ENCODE measurements around the gene PARVA. TPM values are rescaled to one million over a fixed set of nuclear protein-coding genes. Genes with fewer than 3 reads are reported as not detected.

The PARVA gene
- total and polyA plus RNA-seq, 4 donors = 3.1 to 11.7 (median 11.2) TPM

DNA sequence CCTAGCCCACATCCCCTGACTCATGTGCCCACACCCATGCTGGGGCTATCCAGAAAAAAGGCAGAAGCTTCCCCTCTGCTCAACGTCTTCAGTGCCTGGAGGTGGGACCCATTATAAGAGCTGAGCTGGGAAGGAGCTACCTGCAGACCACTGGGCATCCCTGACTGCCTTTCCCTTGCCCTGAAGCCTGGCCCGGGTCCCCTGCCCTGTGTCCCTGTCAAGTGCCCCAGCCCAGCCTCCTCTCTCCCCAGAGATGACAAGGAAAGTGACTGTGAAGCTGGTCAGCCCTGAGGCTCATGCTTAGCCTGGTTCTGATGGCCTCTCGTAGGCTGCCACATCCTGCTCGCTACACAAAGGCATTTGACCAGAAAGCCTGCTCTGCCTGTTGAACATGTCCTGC lies 140.4 kb downstream of the PARVA start:
- no peak overlapping the region for H3K9ac ChIP-seq (ENCODE audit: low read depth in 1 of 2, low read length in 2 of 2)
- no peaks in the 10 kb centered on the region for H3K4me1 ChIP-seq (ENCODE audit: control insufficient read depth in 4 of 4, insufficient read depth in 4 of 4, low read length in 3 of 4)
- no peak overlapping the region for H3K4me3 ChIP-seq (ENCODE audit: low read depth in 1 of 3, low read length in 3 of 3)
- DNase-seq (ENCODE audit: low spot score) = no peak
- TF ChIP-seq HNF4G (IDR thresholded peaks at IDR 0.05) (no peak), HNF4A (conservative IDR thresholded peaks at IDR 0.05) (no peak), FOXA2 (IDR thresholded peaks at IDR 0.05) (no peak), RXRA (IDR thresholded peaks at IDR 0.05) (no peak), NR2F2 (IDR thresholded peaks at IDR 0.05) (no peak), FOXA1 (IDR thresholded peaks at IDR 0.05) (no peak), SP1 (IDR thresholded peaks at IDR 0.05) (no peak)
- no peaks in the 10 kb centered on the region for H3K27me3 ChIP-seq (ENCODE audit: control insufficient read depth in 4 of 4, insufficient read depth in 4 of 4, low read length in 3 of 4)
- no peaks in the 10 kb centered on the region for H3K9me3 ChIP-seq (ENCODE audit: control insufficient read depth in 4 of 4, low read length in 3 of 4)
- peaks cover 0 to 5% (median 1%) of the 10 kb centered on the region in 4 donors for H3K36me3 ChIP-seq (ENCODE audit: control insufficient read depth in 4 of 4, insufficient read depth in 3 of 4, low read depth in 1 of 4, low read length in 3 of 4)
- no peak overlapping the region for H3K27ac ChIP-seq (ENCODE audit: low read depth in 1 of 2, low read length in 2 of 2)
- 87% methylated on average over 4 of the region's 4 CpGs for WGBS

DNA sequence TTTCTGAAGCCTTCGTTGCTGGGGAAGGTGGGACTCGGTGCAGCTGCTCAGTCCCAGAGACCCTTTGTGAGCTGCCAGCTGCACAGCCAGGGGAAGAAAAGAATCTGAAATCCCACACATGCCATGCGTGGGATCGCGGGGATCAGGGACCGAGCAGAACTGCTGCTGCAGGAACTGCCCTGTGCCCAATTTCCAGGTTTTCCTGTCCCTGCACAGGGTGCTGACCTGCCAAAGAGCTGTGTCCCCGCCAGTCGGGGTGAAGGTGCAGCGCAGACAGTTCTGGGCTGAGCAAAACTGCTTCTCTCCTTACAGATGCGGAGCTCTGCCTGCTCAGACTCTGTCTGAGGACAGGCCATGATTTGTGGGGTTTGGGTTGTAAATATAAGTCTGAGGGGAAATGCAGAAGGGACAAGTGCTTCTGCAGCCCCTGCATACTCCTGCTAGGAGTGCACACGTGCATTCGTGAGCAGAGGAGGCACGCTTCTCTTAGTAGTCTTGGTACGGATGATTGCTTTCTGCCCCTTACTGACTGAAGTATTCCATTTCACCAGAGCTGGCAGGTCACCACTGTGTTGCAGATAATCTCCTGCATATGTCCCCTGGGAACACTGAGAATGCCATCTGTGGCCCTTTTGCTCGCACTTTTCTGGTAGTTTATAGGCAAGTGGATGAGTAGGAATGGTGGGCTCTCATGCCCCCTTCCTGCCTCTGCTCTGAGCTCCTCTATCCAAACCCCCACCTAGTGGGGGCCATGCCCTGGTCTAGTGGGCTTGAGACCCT lies 141.4 kb downstream of the PARVA start:
- Histone ChIP-seq H3K27ac (ENCODE audit: low read depth in 1 of 2, low read length in 2 of 2) (no peak overlapping the region), H3K36me3 (ENCODE audit: control insufficient read depth in 4 of 4, insufficient read depth in 3 of 4, low read depth in 1 of 4, low read length in 3 of 4) (peaks cover 0 to 5% (median 1%) of the 10 kb centered on the region in 4 donors), H3K9ac (ENCODE audit: low read depth in 1 of 2, low read length in 2 of 2) (no peak overlapping the region), H3K4me1 (ENCODE audit: control insufficient read depth in 4 of 4, insufficient read depth in 4 of 4, low read length in 3 of 4) (no peaks in the 10 kb centered on the region), H3K27me3 (ENCODE audit: control insufficient read depth in 4 of 4, insufficient read depth in 4 of 4, low read length in 3 of 4) (no peaks in the 10 kb centered on the region), H3K9me3 (ENCODE audit: control insufficient read depth in 4 of 4, low read length in 3 of 4) (no peaks in the 10 kb centered on the region), H3K4me3 (ENCODE audit: low read depth in 1 of 3, low read length in 3 of 3) (no peak overlapping the region)
- DNase-seq (ENCODE audit: low spot score) = no peak
- 92% methylated on average over 15 of the region's 15 CpGs for WGBS
- TF ChIP-seq FOXA1 (IDR thresholded peaks at IDR 0.05) = no peak
- TF ChIP-seq, protein P1, sequence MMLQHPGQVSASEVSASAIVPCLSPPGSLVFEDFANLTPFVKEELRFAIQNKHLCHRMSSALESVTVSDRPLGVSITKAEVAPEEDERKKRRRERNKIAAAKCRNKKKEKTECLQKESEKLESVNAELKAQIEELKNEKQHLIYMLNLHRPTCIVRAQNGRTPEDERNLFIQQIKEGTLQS (IDR thresholded peaks at IDR 0.05) = no peak
- TF ChIP-seq, protein P2, sequence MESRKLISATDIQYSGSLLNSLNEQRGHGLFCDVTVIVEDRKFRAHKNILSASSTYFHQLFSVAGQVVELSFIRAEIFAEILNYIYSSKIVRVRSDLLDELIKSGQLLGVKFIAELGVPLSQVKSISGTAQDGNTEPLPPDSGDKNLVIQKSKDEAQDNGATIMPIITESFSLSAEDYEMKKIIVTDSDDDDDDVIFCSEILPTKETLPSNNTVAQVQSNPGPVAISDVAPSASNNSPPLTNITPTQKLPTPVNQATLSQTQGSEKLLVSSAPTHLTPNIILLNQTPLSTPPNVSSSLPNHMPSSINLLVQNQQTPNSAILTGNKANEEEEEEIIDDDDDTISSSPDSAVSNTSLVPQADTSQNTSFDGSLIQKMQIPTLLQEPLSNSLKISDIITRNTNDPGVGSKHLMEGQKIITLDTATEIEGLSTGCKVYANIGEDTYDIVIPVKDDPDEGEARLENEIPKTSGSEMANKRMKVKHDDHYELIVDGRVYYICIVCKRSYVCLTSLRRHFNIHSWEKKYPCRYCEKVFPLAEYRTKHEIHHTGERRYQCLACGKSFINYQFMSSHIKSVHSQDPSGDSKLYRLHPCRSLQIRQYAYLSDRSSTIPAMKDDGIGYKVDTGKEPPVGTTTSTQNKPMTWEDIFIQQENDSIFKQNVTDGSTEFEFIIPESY (IDR thresholded peaks at IDR 0.05) = no peak
- TF ChIP-seq TAF1 (conservative IDR thresholded peaks at IDR 0.05) = no peak
- TF ChIP-seq RXRA (IDR thresholded peaks at IDR 0.05) = no peak
- TF ChIP-seq RAD21 (IDR thresholded peaks at IDR 0.05) = no peak
- TF ChIP-seq, protein P3, sequence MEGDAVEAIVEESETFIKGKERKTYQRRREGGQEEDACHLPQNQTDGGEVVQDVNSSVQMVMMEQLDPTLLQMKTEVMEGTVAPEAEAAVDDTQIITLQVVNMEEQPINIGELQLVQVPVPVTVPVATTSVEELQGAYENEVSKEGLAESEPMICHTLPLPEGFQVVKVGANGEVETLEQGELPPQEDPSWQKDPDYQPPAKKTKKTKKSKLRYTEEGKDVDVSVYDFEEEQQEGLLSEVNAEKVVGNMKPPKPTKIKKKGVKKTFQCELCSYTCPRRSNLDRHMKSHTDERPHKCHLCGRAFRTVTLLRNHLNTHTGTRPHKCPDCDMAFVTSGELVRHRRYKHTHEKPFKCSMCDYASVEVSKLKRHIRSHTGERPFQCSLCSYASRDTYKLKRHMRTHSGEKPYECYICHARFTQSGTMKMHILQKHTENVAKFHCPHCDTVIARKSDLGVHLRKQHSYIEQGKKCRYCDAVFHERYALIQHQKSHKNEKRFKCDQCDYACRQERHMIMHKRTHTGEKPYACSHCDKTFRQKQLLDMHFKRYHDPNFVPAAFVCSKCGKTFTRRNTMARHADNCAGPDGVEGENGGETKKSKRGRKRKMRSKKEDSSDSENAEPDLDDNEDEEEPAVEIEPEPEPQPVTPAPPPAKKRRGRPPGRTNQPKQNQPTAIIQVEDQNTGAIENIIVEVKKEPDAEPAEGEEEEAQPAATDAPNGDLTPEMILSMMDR (IDR thresholded peaks at IDR 0.05; ENCODE audit: low read depth, low read length, missing input control) = no peak
- TF ChIP-seq HNF4A (conservative IDR thresholded peaks at IDR 0.05) = no peak
- TF ChIP-seq HNF4G (IDR thresholded peaks at IDR 0.05) = no peak
- TF ChIP-seq, protein P4, sequence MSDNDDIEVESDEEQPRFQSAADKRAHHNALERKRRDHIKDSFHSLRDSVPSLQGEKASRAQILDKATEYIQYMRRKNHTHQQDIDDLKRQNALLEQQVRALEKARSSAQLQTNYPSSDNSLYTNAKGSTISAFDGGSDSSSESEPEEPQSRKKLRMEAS (IDR thresholded peaks at IDR 0.05) = no peak
- TF ChIP-seq FOXA2 (IDR thresholded peaks at IDR 0.05) = no peak
- no peak for TF ChIP-seq GABPA (IDR thresholded peaks at IDR 0.05 in 1 of 2, conservative IDR thresholded peaks at IDR 0.05 in 1 of 2)
- TF ChIP-seq JUND (IDR thresholded peaks at IDR 0.05) = no peak
- TF ChIP-seq, protein P5, sequence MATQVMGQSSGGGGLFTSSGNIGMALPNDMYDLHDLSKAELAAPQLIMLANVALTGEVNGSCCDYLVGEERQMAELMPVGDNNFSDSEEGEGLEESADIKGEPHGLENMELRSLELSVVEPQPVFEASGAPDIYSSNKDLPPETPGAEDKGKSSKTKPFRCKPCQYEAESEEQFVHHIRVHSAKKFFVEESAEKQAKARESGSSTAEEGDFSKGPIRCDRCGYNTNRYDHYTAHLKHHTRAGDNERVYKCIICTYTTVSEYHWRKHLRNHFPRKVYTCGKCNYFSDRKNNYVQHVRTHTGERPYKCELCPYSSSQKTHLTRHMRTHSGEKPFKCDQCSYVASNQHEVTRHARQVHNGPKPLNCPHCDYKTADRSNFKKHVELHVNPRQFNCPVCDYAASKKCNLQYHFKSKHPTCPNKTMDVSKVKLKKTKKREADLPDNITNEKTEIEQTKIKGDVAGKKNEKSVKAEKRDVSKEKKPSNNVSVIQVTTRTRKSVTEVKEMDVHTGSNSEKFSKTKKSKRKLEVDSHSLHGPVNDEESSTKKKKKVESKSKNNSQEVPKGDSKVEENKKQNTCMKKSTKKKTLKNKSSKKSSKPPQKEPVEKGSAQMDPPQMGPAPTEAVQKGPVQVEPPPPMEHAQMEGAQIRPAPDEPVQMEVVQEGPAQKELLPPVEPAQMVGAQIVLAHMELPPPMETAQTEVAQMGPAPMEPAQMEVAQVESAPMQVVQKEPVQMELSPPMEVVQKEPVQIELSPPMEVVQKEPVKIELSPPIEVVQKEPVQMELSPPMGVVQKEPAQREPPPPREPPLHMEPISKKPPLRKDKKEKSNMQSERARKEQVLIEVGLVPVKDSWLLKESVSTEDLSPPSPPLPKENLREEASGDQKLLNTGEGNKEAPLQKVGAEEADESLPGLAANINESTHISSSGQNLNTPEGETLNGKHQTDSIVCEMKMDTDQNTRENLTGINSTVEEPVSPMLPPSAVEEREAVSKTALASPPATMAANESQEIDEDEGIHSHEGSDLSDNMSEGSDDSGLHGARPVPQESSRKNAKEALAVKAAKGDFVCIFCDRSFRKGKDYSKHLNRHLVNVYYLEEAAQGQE (IDR thresholded peaks at IDR 0.05) = no peak
- TF ChIP-seq YY1 (IDR thresholded peaks at IDR 0.05) = no peak

All from liver (tissue), 9 donors.